ENCODE measurements around the gene PTCRA.
"Not testable (repeated sequence)": the region's sequence is repeated elsewhere in the genome, so short reads cannot be mapped to it uniquely, and the experiment has no call there.

Gene PTCRA

GRCh38 chr6:42940493-42941045, 24.7 kb downstream of the PTCRA start:
- DNase-seq (ENCODE audit: low read depth in 2 of 2) = no peak

- DNase-seq (ENCODE audit: low read depth in 2 of 2) = not testable (repeated sequence)
These were observed 25.5 kb downstream of the PTCRA start for GRCh38 chr6:42941356-42941755.

- DNase-seq (ENCODE audit: low read depth in 2 of 2) = no peak
These were observed 26.6 kb downstream of the PTCRA start for GRCh38 chr6:42942444-42942843.

GRCh38 chr6:42947950-42948349, 32.1 kb downstream of the PTCRA start:
- DNase-seq (ENCODE audit: low read depth in 2 of 2) = no peak

GRCh38 chr6:42952389-42952788, 36.5 kb downstream of the PTCRA start:
- no peak for DNase-seq (ENCODE audit: low read depth in 2 of 2)

- DNase-seq (ENCODE audit: low read depth in 2 of 2) = not testable (repeated sequence)
These were observed 38.6 kb downstream of the PTCRA start for GRCh38 chr6:42954405-42954804.

GRCh38 chr6:42958125-42958524, 42.3 kb downstream of the PTCRA start:
- no peak for DNase-seq (ENCODE audit: low read depth in 2 of 2)

GRCh38 chr6:42959917-42960242, 44.0 kb downstream of the PTCRA start:
- no peak for DNase-seq (ENCODE audit: low read depth in 2 of 2)

- no peak for DNase-seq (ENCODE audit: low read depth in 2 of 2)
These were observed 44.6 kb downstream of the PTCRA start, which contains the start of gene GNMT for GRCh38 chr6:42960243-42961019. GNMT (plus strand) TSS chr6:42960754; CDS start chr6:42960768, 14 bp downstream.

- DNase-seq (ENCODE audit: low read depth in 2 of 2) = no peak
These were observed 45.2 kb downstream of the PTCRA start for GRCh38 chr6:42961020-42961470.

GRCh38 chr6:42962096-42962495, 46.2 kb downstream of the PTCRA start:
- no peak for DNase-seq (ENCODE audit: low read depth in 2 of 2)

- no peak for DNase-seq (ENCODE audit: low read depth in 2 of 2)
These were observed 46.8 kb downstream of the PTCRA start for GRCh38 chr6:42962502-42963178.

GRCh38 chr6:42963179-42963854, 47.5 kb downstream of the PTCRA start:
- DNase-seq (ENCODE audit: low read depth in 2 of 2) = no peak

- no peak for DNase-seq (ENCODE audit: low read depth in 2 of 2)
These were observed 48.2 kb downstream of the PTCRA start for GRCh38 chr6:42963855-42964605.

- no peak for DNase-seq (ENCODE audit: low read depth in 2 of 2)
These were observed 50.7 kb downstream of the PTCRA start for GRCh38 chr6:42966571-42966970.

- DNase-seq (ENCODE audit: low read depth in 2 of 2) = no peak
These were observed 51.4 kb downstream of the PTCRA start for GRCh38 chr6:42967228-42967627.

- DNase-seq (ENCODE audit: low read depth in 2 of 2) = no peak
These were observed 52.4 kb downstream of the PTCRA start for GRCh38 chr6:42968126-42968701.

- DNase-seq (ENCODE audit: low read depth in 2 of 2) = no peak
These were observed 52.9 kb downstream of the PTCRA start for GRCh38 chr6:42968783-42969182.

- DNase-seq (ENCODE audit: low read depth in 2 of 2) = no peak
These were observed 53.6 kb downstream of the PTCRA start for GRCh38 chr6:42969431-42969830.

GRCh38 chr6:42969934-42970333, 54.1 kb downstream of the PTCRA start:
- DNase-seq (ENCODE audit: low read depth in 2 of 2) = no peak

- DNase-seq (ENCODE audit: low read depth in 2 of 2) = no peak
These were observed 55.2 kb downstream of the PTCRA start for GRCh38 chr6:42970871-42971612.
